Activated CD4-positive, CD25-positive, alpha-beta regulatory T cell treated with anti-CD3 and anti-CD28 coated beads, Interleukin-2, amount 50 U/mL, for 72 hours (primary cell): Measurements from ENCODE around the gene C1orf174.

Experiments used
- DNase-seq: peaks from one replicate; pipeline ENCODE4 v3.0.0; 2021

Gene C1orf174

GRCh38 chr1:3908886-3909517 lies 8.9 kb upstream of the C1orf174 start:
- DNase-seq = no peak

GRCh38 chr1:3907621-3908165 lies 7.6 kb upstream of the C1orf174 start:
- no peak for DNase-seq

GRCh38 chr1:3907031-3907534 lies 7.0 kb upstream of the C1orf174 start:
- DNase-seq = no peak

- DNase-seq = no peak
Measured at GRCh38 chr1:3906672-3907020, 6.6 kb upstream of the C1orf174 start.

- no peak for DNase-seq
Measured at GRCh38 chr1:3905953-3906671, 6.0 kb upstream of the C1orf174 start.

DNA sequence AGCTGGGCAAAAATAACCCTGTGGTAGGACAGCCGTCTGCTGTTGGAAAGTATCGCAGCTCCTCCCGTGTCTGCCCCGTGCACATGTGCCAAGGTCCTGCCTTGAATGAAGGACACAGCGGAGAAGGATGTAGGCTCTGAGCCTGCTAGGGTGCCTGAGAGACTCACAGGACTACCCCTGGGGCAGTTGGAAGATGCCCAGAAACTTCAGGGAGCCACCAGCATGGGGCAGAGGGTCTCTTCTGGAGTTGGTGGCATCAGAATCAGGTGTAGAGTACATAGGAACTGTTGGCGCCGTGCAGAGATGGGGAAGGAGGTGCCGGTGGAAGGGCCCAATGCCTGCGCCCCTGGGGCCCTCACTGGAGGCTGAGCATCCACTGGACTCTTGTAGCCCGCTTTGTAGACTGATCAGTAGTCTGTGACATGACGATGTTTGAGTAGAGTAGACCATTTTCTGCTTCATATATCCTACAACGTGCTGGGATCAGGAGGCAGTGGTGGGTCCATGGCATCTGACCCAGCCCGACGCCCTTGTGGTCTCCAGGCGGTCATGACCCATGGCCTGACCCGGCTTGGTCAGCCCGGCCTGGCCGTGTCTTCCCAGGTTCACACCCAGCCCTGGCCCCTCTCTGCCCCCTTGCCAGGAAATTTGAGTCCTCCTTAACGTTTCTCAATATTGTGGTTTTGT lies 5.3 kb upstream of the C1orf174 start:
- DNase-seq = no peak

DNA sequence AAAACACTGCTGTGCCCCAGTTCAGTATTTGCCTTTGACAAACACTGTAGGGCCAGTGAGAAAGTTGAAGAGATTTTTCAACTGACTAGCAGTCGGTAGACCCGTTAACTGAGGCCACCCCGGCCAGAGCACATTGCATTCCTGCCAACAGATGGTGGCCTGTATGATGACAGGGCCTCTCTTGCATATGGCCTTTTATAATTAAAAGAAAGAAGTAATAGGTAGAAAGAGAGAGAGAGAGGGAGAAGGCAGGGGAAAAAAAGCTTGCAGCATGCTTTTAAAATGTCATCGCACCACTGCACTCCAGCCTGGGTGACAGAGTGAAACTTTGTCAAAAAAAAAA lies 4.7 kb upstream of the C1orf174 start:
- DNase-seq = no peak

GRCh38 chr1:3904006-3904842 lies 4.2 kb upstream of the C1orf174 start:
- DNase-seq = no peak

- no peak for DNase-seq
Measured at GRCh38 chr1:3903141-3904005, 3.3 kb upstream of the C1orf174 start.

GRCh38 chr1:3902571-3903091 lies 2.6 kb upstream of the C1orf174 start:
- no peak for DNase-seq

GRCh38 chr1:3902111-3902511 lies 2.0 kb upstream of the C1orf174 start:
- DNase-seq = no peak

DNA sequence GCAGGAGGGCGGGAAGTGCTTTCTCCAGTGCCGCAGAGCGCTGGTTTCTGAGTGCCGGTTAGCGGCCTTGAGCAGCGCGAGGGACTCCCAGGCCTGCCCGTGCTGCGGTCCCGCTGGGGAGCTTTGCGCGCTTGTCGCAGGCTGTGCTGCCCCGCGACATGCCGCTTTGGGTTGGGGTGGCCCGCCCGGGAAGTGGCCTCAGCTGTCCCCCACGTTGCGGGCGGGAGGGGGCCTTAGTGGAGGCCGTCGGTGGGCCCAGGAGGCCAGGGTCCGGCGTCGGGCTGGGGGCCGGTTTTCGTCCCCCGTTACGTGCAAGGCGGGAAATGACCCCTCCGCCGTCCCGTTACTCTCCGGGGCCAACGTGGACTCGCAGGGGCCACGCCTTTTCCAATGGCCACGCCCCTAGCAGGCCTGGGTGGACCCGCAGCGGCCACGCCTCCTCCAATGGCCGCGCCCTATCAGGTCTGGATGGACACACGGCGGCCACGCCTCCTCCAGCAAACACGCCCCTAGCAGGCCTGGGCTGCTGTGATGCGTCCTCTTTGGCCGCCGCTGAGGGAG lies 977 bp upstream of the C1orf174 start:
- peak; percentile 96 for DNase-seq

GRCh38 chr1:3899754-3900149 lies 320 bp downstream of the C1orf174 start:
- no peak for DNase-seq

DNA sequence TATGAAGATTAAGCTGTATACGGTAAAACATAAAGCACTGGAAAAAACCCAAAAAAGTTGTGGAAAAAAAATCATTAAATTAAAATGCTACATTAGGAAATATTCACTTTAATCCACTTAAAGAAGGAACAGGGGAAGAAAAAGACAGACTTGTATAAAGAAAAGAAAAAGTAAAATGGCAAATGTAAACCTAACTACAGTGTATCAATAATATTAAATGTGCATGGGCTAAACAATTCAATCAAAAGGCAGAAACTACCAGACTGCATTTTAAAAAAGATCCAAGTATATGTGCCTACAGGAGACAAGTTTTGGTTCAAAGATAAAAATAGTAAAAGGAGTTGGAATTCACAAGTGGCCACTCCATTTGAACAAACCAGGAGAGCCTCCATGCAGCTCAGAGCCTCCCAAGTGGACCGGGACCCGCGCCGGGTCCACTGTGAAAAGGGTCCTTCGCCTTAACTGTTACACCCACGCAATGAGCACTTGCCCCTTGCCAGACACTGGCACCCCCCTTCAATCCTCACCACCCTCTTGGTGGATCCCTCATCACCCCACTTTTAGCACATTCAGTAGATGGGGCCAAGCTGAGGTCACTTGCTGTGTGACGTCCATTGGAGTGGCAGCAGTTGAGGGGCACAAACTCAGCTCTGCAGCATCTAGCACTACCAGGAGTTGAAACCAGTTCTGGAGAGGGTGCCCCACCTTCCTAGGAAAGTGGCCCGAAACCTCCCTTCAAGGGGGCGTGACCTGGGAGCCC lies 898 bp downstream of the C1orf174 start:
- DNase-seq = no peak

DNA sequence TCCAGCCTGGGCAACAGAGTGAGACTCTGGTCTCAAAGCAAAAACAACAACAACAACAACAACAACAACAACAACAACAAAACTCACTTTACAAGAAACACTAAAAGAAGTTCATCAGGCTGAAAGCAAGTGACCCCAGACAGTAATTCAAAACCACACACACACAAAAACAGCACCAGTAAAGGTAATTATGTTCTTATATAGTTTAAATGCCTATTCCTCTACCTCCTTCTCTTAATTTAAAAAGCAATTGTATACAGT lies 1.7 kb downstream of the C1orf174 start:
- no peak for DNase-seq

- no peak for DNase-seq
Measured at GRCh38 chr1:3896396-3897000, 3.6 kb downstream of the C1orf174 start.

DNA sequence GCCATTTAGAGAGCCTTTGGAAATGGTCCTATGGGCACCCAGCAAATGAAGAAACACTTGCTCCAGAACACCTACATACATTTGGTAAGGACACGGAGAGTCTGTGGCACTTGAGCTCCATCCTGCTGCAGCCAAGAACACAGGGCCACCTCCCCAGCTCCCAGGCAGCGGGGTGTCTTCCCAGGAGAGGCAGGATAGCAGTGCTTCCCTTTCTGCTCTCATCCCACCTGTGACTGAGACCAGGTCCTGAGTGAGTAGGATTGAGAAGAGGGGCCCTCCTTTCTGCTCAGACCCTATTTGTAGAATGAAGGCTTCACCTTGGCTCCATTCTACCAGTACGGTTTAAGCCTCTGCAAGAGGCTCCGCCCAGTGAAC lies 4.1 kb downstream of the C1orf174 start:
- no peak for DNase-seq

DNA sequence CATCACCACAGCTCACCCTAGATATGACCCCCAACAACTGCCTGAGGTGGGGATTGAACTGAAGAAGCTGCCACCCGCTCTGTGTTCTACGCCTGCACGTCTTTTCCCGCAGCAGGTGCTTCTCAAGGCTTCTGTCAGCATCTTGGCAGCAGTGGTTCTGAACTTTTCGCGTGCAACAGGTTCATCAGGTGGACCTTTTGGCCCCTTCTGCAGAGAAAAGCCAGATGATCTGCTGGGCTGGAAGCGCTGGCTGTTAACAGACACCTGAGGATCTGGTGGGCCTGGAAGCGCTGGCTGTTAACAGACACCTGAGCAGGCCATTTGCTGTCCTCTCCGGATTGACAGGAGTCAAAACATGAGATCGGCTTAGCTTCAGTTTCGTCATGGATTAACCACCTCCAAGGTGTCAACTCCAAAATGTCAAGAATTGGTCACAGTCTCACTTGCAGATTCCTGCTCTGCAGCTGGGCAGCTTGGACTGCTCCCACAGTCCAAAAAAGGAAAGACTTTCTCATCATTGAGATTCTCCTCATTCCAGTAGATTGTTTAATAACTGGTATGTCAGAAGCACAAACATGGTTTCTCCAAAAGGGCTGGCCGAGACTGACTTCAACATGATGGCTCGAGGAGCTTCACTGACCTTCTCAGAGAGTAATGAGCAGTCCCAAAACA lies 4.7 kb downstream of the C1orf174 start:
- DNase-seq = no peak

DNA sequence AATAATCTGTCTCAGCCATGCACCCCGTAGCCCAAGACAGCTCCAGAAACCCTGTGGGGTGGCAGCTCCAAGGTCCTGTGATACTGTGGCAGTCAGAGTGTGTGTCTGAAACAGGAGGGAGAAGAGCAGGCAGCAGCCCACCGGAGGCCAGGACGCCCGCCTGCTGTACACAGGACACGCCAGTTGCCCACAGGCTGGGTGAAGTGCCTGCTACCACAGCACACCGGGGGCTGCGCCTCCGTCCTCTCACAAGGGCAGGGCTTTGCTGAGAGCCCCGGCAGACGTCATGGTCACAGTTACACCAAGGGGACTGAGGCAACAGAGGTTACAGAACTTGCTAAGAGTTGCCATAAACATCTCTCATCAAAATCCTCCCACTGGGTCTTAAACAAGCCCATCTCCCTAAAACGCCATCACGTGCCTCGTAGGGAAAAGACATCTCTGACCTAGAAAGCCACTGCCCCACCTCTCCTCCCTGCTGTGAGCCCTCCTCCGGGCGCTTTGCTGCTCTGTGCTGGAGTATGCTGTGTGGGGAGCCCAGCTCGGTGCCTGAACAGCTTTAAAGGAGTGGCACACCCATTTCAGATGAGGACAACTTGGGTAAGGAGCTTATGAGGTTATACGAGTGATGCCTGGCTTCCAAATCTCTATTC lies 5.3 kb downstream of the C1orf174 start:
- no peak for DNase-seq
